PC-9 (cell line): ENCODE data around the gene CALML6.

ENCODE experiments used
- CTCF ChIP-seq: fragments of 200-600 bp; sonication (generic); conservative IDR thresholded peaks from 2 replicates; pipeline ENCODE4 v1.6.1; 2017; ENCODE audit warnings: mixed run types, antibody characterized with exemption, mild to moderate bottlenecking, moderate library complexity
- EZH2 ChIP-seq: fragments of 200-600 bp; sonication (generic); IDR thresholded peaks from 2 replicates; pipeline ENCODE4 v1.8.0; 2017; ENCODE audit warnings: antibody characterized with exemption, low read depth

- TF ChIP-seq CTCF (no peak), EZH2 (no peak)
These were observed 31.5 kb downstream of the CALML6 start for GRCh38 chr1:1946540-1946939.
